Trophoblast cell (in vitro differentiated cells and primary cell): ENCODE measurements around the gene NDUFS4.
A peak's percentile ranks its signal among the peaks of the same experiment; 100 is the strongest.

Experiments
- DNase-seq, 2 donors: peaks; one replicate each; pipeline ENCODE4 v3.0.0-alpha.2; 2016
- H2AFZ ChIP-seq: 2 replicates; pipeline ENCODE4 v1.6.1; 2013; ENCODE audit warnings: low read length, moderate library complexity, mild to moderate bottlenecking; ENCODE audit not compliant: insufficient read depth, poor library complexity
- H2AK5ac ChIP-seq: 2 replicates; pipeline ENCODE4 v1.6.1; 2013; ENCODE audit warnings: mild to moderate bottlenecking, low read length
- H2BK120ac ChIP-seq: 2 replicates; pipeline ENCODE4 v1.6.1; 2013; ENCODE audit warnings: low read length, mild to moderate bottlenecking, moderate library complexity; ENCODE audit not compliant: insufficient read depth, poor library complexity
- H2BK12ac ChIP-seq: 2 replicates; pipeline ENCODE4 v1.6.1; 2013; ENCODE audit warnings: mild to moderate bottlenecking, low read length, moderate library complexity
- H2BK5ac ChIP-seq: 2 replicates; pipeline ENCODE4 v1.6.1; 2013; ENCODE audit warnings: low read length, low read depth, moderate library complexity, mild to moderate bottlenecking; ENCODE audit not compliant: poor library complexity
- H3K14ac ChIP-seq: 2 replicates; pipeline ENCODE4 v1.6.1; 2013; ENCODE audit warnings: mild to moderate bottlenecking, low read length
- H3K18ac ChIP-seq: 2 replicates; pipeline ENCODE4 v1.6.1; 2013; ENCODE audit warnings: mild to moderate bottlenecking, low read length
- H3K23ac ChIP-seq: 2 replicates; pipeline ENCODE4 v1.6.1; 2013; ENCODE audit warnings: low read length
- H3K27ac ChIP-seq: 2 replicates; pipeline ENCODE4 v1.5.1; 2013; ENCODE audit warnings: low read depth, mild to moderate bottlenecking, inconsistent platforms, low read length, moderate library complexity
- H3K27me3 ChIP-seq: 2 replicates; pipeline ENCODE4 v1.6.1; 2013; ENCODE audit warnings: inconsistent platforms, mild to moderate bottlenecking, low read length, moderate library complexity; ENCODE audit not compliant: insufficient read depth
- H3K36me3 ChIP-seq, 2 experiments: 1 replicate in 1 of 2; 2 replicates in 1 of 2; pipeline ENCODE4 v1.6.1; 2013; ENCODE audit warnings: low read length in 2 of 2, mild to moderate bottlenecking in 2 of 2, moderate library complexity in 1 of 2; ENCODE audit not compliant: insufficient read depth in 2 of 2, control insufficient read depth in 1 of 2
- H3K4ac ChIP-seq: 2 replicates; pipeline ENCODE4 v1.6.1; 2013; ENCODE audit warnings: low read depth, mild to moderate bottlenecking, low read length, moderate library complexity
- H3K4me1 ChIP-seq, 2 experiments: 1 replicate in 1 of 2; 2 replicates in 1 of 2; pipeline ENCODE4 v1.6.1; 2013; ENCODE audit warnings: low read length in 2 of 2, mild to moderate bottlenecking in 2 of 2, moderate library complexity in 1 of 2; ENCODE audit not compliant: insufficient read depth in 2 of 2, control insufficient read depth in 1 of 2
- H3K4me2 ChIP-seq: 2 replicates; pipeline ENCODE4 v1.6.1; 2013; ENCODE audit warnings: inconsistent platforms, mild to moderate bottlenecking, low read length, moderate library complexity
- H3K4me3 ChIP-seq: 2 replicates; pipeline ENCODE4 v1.5.1; 2013; ENCODE audit warnings: mild to moderate bottlenecking, low read depth, low read length, inconsistent platforms
- H3K79me1 ChIP-seq: one replicate; pipeline ENCODE4 v1.6.1; 2013; ENCODE audit warnings: low read length
- H3K79me2 ChIP-seq: 2 replicates; pipeline ENCODE4 v1.6.1; 2013; ENCODE audit warnings: low read length, mild to moderate bottlenecking; ENCODE audit not compliant: control insufficient read depth, insufficient read depth, poor library complexity
- H3K9ac ChIP-seq: 2 replicates; pipeline ENCODE4 v1.6.1; 2013; ENCODE audit warnings: mild to moderate bottlenecking, low read length
- H3K9me3 ChIP-seq: 2 replicates; pipeline ENCODE4 v1.6.1; 2013; ENCODE audit warnings: low read depth, mild to moderate bottlenecking, control low read depth, inconsistent platforms, low read length; ENCODE audit not compliant: insufficient read depth
- H4K12ac ChIP-seq: 2 replicates; pipeline ENCODE4 v1.6.1; 2013; ENCODE audit warnings: low read depth, mild to moderate bottlenecking, low read length, moderate library complexity
- H4K8ac ChIP-seq: 2 replicates; pipeline ENCODE4 v1.6.1; 2013; ENCODE audit warnings: low read depth, mild to moderate bottlenecking, low read length, moderate library complexity
- H4K91ac ChIP-seq: one replicate; pipeline ENCODE4 v1.6.1; 2013; ENCODE audit warnings: low read depth, mild to moderate bottlenecking, low read length, moderate library complexity
- WGBS: extraction: QIAGEN DNeasy Blood & Tissue Kit; methylation state at CpG from one replicate; pipeline ENCODE4 v1.1.7; 2013; ENCODE audit warnings: missing lambda C conversion rate; ENCODE audit not compliant: insufficient read length, insufficient coverage; ENCODE audit errors: extremely low coverage; 5-methylcytosine and 5-hydroxymethylcytosine counted together

Gene NDUFS4

GRCh38 chr5:53590759-53591158 is 30.3 kb downstream of the NDUFS4 start:
- Histone ChIP-seq H3K27ac (no peak overlapping the region), H3K4me3 (no peak overlapping the region), H2AK5ac (no peak overlapping the region)

DNA sequence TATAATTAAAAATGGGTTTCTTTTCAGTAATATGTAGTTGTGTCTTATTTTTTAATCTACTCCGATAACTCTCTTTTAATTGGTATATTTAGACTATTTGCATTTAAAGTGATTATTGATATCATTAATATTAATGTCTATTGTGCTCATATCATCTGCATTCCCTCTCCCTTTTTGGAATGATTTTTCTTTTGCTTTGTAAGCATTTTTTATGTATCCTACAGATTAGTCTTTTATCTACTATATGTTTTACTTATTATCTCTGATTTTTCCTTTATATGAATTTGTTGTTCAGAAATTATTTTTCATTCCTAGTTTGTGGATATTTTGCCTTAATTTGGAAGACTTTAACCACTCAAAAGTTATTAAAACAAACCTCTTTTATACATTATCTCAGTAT is 34.0 kb downstream of the NDUFS4 start:
- H2BK12ac ChIP-seq, result no peak overlapping the region
- H3K9ac ChIP-seq, result no peak overlapping the region
- DNase-seq, result no peak
- no peak overlapping the region for H3K18ac ChIP-seq
- no peak overlapping the region for H4K91ac ChIP-seq
- no peak overlapping the region for H3K23ac ChIP-seq
- no peak overlapping the region for H4K8ac ChIP-seq
- WGBS, result no CpG with 5 or more reads among the region's 1 CpG
- no peak overlapping the region for H2BK5ac ChIP-seq
- no peak overlapping the region for H2BK120ac ChIP-seq
- H3K4me3 ChIP-seq, result no peak overlapping the region
- H3K79me1 ChIP-seq, result no peaks in the 10 kb centered on the region
- no peak overlapping the region for H3K14ac ChIP-seq
- no peaks in the 10 kb centered on the region for H3K4me1 ChIP-seq
- H2AFZ ChIP-seq, result no peak overlapping the region
- peaks cover 2% of the 10 kb centered on the region for H3K79me2 ChIP-seq
- H3K27me3 ChIP-seq, result no peaks in the 10 kb centered on the region
- H3K4ac ChIP-seq, result no peak overlapping the region
- no peaks in the 10 kb centered on the region for H3K36me3 ChIP-seq
- no peak overlapping the region for H2AK5ac ChIP-seq
- H3K9me3 ChIP-seq, result no peaks in the 10 kb centered on the region
- no peak overlapping the region for H3K4me2 ChIP-seq
- no peak overlapping the region for H4K12ac ChIP-seq
- no peak overlapping the region for H3K27ac ChIP-seq

More at GRCh38 chr5:53590759-53591158, 30.3 kb downstream of the NDUFS4 start:
- H2AFZ ChIP-seq, result no peak overlapping the region
- H4K91ac ChIP-seq, result no peak overlapping the region
- H3K4ac ChIP-seq, result no peak overlapping the region
- H3K79me1 ChIP-seq, result no peaks in the 10 kb centered on the region
- H3K9ac ChIP-seq, result no peak overlapping the region
- H3K4me2 ChIP-seq, result no peak overlapping the region
- no peak for DNase-seq
- no peak overlapping the region for H4K8ac ChIP-seq
- H3K23ac ChIP-seq, result no peak overlapping the region
- no peaks in the 10 kb centered on the region for H3K27me3 ChIP-seq
- no peak overlapping the region for H2BK12ac ChIP-seq
- no peak overlapping the region for H2BK120ac ChIP-seq
- no peak overlapping the region for H4K12ac ChIP-seq
- no CpG with 5 or more reads among the region's 1 CpG for WGBS
- no peaks in the 10 kb centered on the region for H3K4me1 ChIP-seq
- H3K9me3 ChIP-seq, result no peaks in the 10 kb centered on the region
- no peaks in the 10 kb centered on the region for H3K36me3 ChIP-seq
- H2BK5ac ChIP-seq, result no peak overlapping the region
- H3K79me2 ChIP-seq, result peaks cover 2% of the 10 kb centered on the region
- H3K18ac ChIP-seq, result no peak overlapping the region
- H3K14ac ChIP-seq, result no peak overlapping the region

DNA sequence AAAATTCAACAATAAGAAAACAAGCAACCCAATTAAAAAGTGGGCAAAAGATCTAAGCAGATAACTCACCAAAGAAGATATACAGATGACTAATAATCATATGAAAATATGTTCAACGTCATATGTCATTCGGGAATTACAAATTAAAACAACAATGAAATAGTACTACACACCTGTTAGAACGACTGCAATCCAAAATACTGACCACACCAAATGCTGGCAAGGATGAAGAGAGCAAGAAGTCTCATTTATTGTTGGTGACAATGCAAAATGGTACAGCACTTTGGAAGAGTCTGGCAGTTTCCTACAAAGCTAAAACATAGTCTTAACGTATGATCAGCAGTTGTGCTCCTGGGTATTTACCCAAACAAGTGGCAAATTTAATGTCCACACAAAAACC is 37.5 kb downstream of the NDUFS4 start:
- no peaks in the 10 kb centered on the region for H3K27me3 ChIP-seq
- H3K9ac ChIP-seq, result no peak overlapping the region
- H4K12ac ChIP-seq, result no peak overlapping the region
- no peak overlapping the region for H3K4me2 ChIP-seq
- DNase-seq, result no peak
- no peak overlapping the region for H2BK120ac ChIP-seq
- no CpG with 5 or more reads among the region's 4 CpGs for WGBS
- H2BK5ac ChIP-seq, result no peak overlapping the region
- H3K79me2 ChIP-seq, result no peaks in the 10 kb centered on the region
- H3K23ac ChIP-seq, result no peak overlapping the region
- no peaks in the 10 kb centered on the region for H3K9me3 ChIP-seq
- no peak overlapping the region for H3K27ac ChIP-seq
- H4K91ac ChIP-seq, result no peak overlapping the region
- H3K4ac ChIP-seq, result no peak overlapping the region
- no peak overlapping the region for H2AK5ac ChIP-seq
- H3K4me1 ChIP-seq, result no peaks in the 10 kb centered on the region
- H4K8ac ChIP-seq, result no peak overlapping the region
- H2BK12ac ChIP-seq, result no peak overlapping the region
- H3K36me3 ChIP-seq, result no peaks in the 10 kb centered on the region
- H3K14ac ChIP-seq, result no peak overlapping the region
- no peak overlapping the region for H3K18ac ChIP-seq
- H3K4me3 ChIP-seq, result no peak overlapping the region
- H3K79me1 ChIP-seq, result no peaks in the 10 kb centered on the region
- H2AFZ ChIP-seq, result no peak overlapping the region

DNA sequence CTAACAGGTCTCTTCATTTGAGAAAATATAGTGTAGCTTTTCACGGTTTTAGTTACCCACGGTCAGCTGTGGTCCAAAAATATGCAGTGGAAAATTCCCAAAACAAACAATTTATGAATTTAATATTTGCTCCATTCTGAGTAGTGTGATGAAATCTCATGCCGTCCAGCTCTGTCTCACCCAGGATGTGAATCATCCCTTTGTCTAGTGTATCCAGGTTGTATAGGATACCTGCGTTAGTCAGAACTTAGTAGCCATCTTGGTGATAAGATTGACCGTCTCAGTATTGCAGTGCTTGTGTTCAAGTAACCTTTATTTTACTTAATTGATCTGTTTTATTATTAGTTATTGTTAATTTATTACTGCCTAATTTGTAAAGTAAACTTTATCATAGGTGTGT is 41.1 kb downstream of the NDUFS4 start:
- no CpG with 5 or more reads among the region's 5 CpGs for WGBS
- Histone ChIP-seq H4K8ac (no peak overlapping the region), H3K23ac (no peak overlapping the region), H3K4me1 (no peaks in the 10 kb centered on the region), H4K12ac (no peak overlapping the region), H3K27ac (no peak overlapping the region), H2AK5ac (no peak overlapping the region), H3K79me2 (no peaks in the 10 kb centered on the region), H2BK120ac (no peak overlapping the region), H4K91ac (no peak overlapping the region), H2BK12ac (no peak overlapping the region), H3K79me1 (no peaks in the 10 kb centered on the region), H2AFZ (no peak overlapping the region), H3K27me3 (no peaks in the 10 kb centered on the region), H3K18ac (no peak overlapping the region), H3K14ac (no peak overlapping the region), H3K4me3 (no peak overlapping the region), H3K9ac (no peak overlapping the region), H3K4ac (no peak overlapping the region), H3K9me3 (peaks cover 2% of the 10 kb centered on the region), H3K4me2 (no peak overlapping the region), H3K36me3 (peaks cover 0 to 2% of the 10 kb centered on the region in 2 experiments), H2BK5ac (no peak overlapping the region)
- DNase-seq, result peak; percentile 8 to 49
